Activated T-helper 1 cell treated with anti-CD3 and anti-CD28 coated beads, Interleukin-2, amount 50 U/mL, for 16 hours (primary cell): ENCODE results near the gene COL21A1.

ENCODE experiments used
- DNase-seq, 2 donors: peaks; one replicate each; pipeline ENCODE4 v3.0.0-alpha.2; 2020; ENCODE audit warnings: low read depth in 1 of 2, low spot score in 1 of 2

COL21A1 gene

DNA sequence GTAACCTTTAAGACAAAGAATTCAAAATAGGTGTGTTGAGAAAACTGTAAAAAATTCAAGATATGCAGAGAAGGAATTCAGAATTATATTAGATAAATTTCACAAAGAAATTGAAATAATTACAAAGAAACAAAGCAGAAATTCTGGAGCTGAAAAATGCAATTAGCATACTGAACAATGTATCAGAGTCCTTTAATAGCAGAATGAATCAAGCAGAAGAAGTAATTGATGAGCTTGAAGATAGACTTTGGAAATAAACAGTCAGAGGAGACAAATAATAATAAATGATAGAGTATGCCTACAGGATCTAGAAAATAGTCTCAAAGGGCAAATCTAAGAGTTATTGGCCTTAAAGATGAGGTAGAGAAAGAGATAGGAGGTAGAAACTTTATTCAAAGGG is 131.7 kb downstream of the COL21A1 start:
- DNase-seq, result no peak

DNA sequence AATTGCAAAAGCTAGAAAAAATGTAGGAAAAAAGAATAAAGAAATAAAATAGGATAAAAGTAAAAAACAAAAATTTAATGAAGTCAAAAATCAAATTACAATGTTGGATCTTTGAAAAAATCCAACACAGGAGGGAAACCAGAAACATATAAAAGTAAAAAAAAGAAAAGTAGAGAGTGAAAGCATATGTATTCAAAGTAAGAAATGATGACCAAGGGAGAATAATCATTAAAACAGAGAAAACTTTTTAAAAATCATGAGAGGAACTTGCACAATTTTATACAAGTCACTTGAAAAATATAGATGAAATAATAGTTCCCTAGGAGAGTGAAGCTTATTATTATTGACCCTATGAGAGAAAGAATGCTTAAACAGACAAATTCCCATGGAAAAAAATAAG is 138.2 kb downstream of the COL21A1 start:
- DNase-seq, result no peak

- DNase-seq, result no peak
Measured at GRCh38 chr6:56106231-56106630, 141.1 kb downstream of the COL21A1 start.

- no peak for DNase-seq
Measured at GRCh38 chr6:56104591-56104990, 142.8 kb downstream of the COL21A1 start.

GRCh38 chr6:56102216-56102615 is 145.2 kb downstream of the COL21A1 start:
- DNase-seq, result no peak

- DNase-seq, result no peak
Measured at GRCh38 chr6:56101141-56101553, 146.2 kb downstream of the COL21A1 start.

GRCh38 chr6:56096946-56097621 is 150.3 kb downstream of the COL21A1 start:
- no peak for DNase-seq

GRCh38 chr6:56096541-56096940 is 150.8 kb downstream of the COL21A1 start:
- DNase-seq, result no peak

DNA sequence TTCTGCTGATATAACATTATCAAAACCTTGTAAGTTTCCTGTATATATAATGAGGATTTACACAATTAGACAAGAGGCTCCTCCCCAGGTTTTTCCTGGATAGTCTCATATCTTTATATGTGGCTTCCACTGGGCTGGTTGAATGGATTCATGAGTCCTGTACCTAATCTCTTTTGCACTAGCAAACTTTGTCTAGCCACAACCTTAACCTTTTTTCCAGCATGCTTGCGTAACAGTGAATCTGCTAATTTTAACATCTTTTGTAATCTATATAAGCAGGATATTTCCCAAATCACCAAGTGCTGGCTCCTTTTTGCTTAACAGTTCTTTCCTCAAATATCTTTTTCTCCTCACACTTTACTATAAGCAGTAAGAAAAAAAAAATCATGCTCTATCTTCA is 153.6 kb downstream of the COL21A1 start:
- DNase-seq, result no peak

DNA sequence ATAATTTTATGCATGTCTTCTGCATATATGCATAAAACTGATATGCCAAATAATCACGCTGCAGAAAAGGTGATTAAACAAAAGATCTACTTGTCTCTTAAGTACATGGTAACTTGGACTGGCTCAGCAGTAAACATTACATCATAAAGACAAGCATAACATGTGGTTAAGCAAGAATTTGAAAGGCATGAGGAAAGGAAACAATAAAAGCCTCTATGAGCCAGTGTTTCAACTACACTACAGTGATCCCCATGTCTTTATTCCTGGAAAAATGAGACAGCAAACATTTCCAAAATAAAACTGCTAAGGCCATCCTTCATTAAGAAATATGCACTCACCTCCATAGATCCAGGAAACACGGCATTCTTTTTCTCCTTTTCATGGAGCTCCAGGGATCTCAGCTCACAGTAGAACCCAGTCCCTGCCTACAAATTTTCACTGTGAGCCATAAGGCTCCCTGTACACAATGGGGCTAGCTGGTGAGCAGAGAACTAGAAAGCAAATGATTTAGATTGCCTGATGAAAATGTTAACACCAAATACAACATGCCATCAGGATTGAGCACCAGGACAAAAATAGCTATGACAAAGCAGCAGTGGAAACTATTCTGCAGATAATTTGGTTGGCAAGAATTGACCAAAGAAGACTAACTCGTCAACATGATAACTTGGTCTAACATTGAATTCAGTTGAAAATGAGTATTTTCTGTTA is 156.1 kb downstream of the COL21A1 start:
- no peak for DNase-seq

- no peak for DNase-seq
Measured at GRCh38 chr6:56088641-56089040, 158.7 kb downstream of the COL21A1 start.

DNA sequence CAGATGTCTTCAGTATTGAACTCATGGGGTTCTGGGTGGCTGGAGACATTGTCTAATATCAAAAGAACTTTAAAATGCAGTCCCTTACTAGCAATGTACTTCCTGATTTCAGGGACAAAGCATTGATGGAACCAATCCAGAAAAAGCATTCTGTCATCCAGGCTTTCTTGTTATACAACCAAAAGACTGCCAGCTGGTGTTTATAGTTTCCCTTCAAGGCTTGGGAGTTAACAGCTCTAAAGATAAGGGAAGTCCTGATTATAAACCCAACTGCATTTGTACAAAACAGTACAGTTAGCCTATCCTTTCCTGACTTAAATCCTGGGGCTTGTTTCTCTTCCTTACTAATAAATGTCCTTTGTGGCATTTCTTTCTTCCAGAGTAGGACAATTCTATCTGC is 160.0 kb downstream of the COL21A1 start:
- DNase-seq, result no peak

DNA sequence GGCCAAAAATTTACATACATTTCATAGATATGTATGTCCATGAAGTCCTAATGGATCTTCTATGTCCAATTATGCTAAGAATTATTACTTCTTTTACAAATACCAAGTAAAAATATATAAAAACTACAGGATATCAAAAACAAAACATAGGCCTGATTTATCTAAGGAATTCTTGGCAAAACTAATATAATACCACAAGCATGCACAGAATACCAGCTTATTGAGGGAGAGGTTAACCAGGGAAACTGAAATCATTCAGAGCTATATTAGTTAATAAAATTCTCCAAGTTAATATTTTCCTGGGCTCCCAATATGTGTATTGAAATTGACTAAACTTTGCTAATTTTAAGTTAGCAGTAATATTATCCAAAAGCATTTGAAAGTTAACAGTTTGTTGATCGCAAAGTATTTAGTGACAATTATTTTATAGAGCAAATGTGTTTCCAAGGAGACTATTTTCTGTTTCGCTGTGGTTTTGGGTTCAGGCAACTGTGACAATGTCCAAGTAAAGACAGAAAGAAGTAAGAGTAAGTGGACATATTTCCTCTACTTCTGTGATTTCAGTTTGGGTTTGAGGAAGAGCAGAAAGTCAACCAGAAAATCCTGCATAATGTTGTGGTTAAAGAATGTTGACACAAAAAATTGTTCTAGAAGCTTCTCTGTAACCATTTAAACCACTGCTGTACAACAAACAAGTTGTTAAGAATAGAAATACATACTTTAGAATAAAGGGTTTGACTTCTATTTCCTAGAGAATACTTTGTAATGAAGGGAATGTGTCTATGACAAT is 167.4 kb downstream of the COL21A1 start:
- DNase-seq, result no peak

DNA sequence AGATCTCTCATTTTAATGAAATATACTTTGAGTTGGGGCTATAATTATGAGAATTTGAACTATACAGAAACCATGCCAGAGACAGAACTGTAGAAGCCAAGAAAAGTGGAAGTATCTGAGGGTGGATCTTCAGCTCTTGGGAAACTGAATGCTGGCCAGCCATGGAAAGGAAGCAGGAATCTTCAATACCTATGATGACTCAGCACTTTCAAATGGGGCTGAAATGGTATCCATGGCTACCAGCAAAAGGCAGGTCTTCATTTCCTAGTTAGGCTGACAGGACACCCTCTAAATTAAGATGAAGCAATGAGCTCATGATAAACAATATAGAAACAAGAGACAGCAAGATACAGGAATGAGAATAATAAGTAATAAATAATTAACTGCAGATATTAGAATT is 171.3 kb downstream of the COL21A1 start:
- DNase-seq, result no peak

DNA sequence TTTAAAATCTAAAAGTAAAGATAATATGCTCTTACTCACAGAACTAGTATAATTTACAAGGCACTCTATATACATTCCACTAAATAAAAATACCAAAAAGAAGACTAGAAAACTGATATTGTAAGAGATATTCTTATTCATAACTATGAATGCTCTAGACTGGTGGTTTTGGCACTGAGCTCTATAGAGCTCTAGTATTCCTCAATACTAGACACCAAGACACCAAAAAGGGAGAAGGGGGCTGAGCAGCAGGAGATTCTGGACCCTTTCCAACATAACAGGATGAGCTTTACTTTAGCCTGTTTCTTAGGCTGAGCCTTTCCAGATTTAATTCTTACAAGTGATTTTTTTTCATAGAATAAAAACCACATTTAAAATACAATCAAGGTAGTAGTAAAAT is 173.6 kb downstream of the COL21A1 start:
- no peak for DNase-seq

DNA sequence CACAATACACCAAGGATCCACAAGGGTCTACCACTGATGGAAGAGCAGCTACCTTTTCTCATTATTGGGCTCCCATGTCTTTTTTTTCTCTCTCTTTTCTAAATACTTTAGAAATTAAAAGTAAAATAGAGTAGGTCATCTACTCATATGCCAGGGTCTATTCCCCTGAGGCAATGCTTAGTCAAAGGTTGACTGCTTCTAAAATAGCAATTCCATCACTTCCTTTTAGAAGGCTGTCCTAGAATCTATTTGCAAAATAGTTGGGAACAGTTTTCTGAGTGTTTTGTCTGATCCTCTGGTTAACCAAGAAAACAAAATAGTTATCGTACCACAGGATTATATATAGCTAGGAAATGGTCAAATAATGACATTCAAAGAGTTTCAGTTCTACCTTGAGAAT is 174.1 kb downstream of the COL21A1 start:
- no peak for DNase-seq

DNA sequence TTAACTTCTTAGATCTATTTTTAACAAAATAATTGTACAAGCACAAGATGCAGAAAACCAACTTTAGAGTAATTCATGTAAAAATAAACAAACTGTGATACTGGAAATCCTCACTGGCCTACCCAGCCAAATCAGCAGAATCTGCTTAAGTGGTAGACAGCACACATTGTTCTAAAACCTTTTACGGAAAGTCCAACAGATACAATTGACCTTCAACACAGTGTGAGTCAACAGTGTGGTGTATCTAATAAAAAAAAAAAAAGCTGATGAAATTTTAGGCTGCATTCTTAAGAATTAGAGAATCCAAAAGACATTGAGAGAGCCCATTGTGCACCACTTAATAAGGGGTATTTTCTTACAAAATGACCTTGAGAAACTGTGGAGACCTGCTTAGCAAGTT is 174.5 kb downstream of the COL21A1 start:
- no peak for DNase-seq

GRCh38 chr6:56065408-56065807 is 182.0 kb downstream of the COL21A1 start:
- no peak for DNase-seq

DNA sequence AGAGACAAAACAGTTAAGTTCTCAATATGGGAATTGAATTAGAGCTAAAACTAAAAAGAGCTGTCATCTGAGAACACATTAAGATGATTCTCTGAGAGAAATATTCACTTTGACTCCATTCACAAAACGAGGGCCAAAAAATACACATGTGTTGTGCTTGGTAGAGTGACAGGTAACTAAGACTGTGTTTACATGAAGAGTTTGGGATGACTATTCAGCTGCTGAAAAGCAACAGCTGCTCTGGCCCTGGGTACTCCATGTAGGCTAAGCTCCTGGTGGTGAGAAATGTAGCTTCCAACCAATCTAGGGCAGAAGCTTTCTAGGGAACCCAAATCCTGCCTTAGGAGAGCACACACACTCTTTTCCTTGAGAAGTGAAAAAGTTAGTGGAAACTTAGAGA is 184.5 kb downstream of the COL21A1 start:
- DNase-seq, result no peak

DNA sequence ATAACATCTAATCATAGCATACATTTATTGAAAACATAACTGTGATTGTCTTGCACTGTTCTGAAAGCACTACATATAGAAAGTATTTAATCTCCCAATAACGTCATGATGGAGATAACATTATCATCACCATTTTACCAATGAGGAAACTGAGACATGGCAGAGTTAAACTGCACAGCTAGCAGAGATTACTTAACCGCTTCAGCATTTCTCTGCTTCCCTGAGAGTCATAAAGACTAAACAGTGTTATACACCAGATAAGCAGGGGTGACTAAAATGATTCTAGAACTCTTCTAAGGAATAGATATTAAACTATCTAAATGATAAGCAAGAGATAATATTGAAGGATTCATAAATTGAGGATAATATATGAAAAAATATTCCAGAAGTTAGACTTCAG is 188.7 kb downstream of the COL21A1 start:
- DNase-seq, result no peak

- DNase-seq, result no peak
Measured at GRCh38 chr6:56055081-56055704, 192.2 kb downstream of the COL21A1 start.

DNA sequence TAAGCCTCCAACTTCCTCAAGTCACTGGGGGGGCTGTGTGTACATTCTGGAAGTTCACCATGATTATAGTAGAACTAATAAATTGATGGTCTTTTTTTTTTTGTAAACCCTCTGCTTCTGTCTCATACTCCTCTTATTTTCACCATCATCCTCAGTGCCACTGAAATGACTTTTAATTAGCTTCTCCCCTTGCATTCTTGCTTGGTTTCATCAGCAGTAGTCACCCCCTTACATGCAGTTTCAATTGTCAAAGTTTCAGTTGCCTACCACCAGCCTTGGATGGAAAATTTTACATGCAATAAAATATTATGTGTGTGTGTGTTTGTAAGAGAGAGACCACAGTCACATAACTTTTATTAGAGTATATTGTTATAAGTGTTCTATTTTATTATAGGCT is 196.2 kb downstream of the COL21A1 start:
- no peak for DNase-seq
